Transverse colon (tissue), 4 donors: ENCODE results near the gene ACP6. TPM values are rescaled to one million over a fixed set of nuclear protein-coding genes. Genes with fewer than 3 reads are reported as not detected.
A peak's percentile ranks its signal among the peaks of the same experiment; 100 is the strongest.

Source experiments
- DNase-seq: peaks from one replicate; pipeline ENCODE4 v3.0.0-alpha.2; 2019
- H3K27ac ChIP-seq, 4 donors: fragments of 200-600 bp; sonication (generic); 2 replicates each; pipeline ENCODE4 v1.5.1; 2016 to 2018; ENCODE audit warnings: inconsistent platforms in 4 of 4
- H3K27me3 ChIP-seq: fragments of 200-600 bp; sonication (generic); 2 replicates; pipeline ENCODE4 v1.5.1; 2017; ENCODE audit warnings: inconsistent platforms
- H3K36me3 ChIP-seq, 4 donors: fragments of 200-600 bp; sonication (generic); 2 replicates each; pipeline ENCODE4 v1.5.1; 2017 to 2019; ENCODE audit warnings: inconsistent platforms in 4 of 4
- H3K4me1 ChIP-seq, 4 donors: fragments of 200-600 bp; sonication (generic); 2 replicates each; pipeline ENCODE4 v1.5.1; 2017 to 2020; ENCODE audit warnings: inconsistent platforms in 4 of 4
- H3K4me3 ChIP-seq, 4 donors: fragments of 200-600 bp; sonication (generic); 1 replicate in 1 of 4; 2 replicates in 3 of 4; pipeline versions ENCODE4 v1.5.1 to v1.6.1; 2017 to 2019; ENCODE audit warnings: inconsistent platforms in 4 of 4
- H3K9me3 ChIP-seq, 2 donors: fragments of 200-600 bp; sonication (generic); 2 replicates each; pipeline ENCODE4 v1.5.1; 2017 to 2019; ENCODE audit warnings: inconsistent platforms in 2 of 2
- CTCF ChIP-seq, 5 experiments: fragments of 200-600 bp in 3 of 5; fragments of 450-650 bp in 2 of 5; sonication (generic) in 3 of 5; IDR thresholded peaks; 1 replicate in 2 of 5; 2 replicates in 3 of 5; pipeline ENCODE4 v1.5.1; 2016 to 2017; ENCODE audit warnings: antibody characterized with exemption in 5 of 5, inconsistent platforms in 3 of 5, mild to moderate bottlenecking in 2 of 5, moderate library complexity in 1 of 5
- EP300 ChIP-seq: sonication (generic); formaldehyde crosslinking; IDR thresholded peaks from one replicate; pipeline ENCODE4 v1.6.1; 2017; ENCODE audit warnings: antibody characterized with exemption, low read depth
- POLR2A ChIP-seq: fragments of 450-650 bp; IDR thresholded peaks from one replicate; pipeline ENCODE4 v1.6.1; 2016; ENCODE audit warnings: antibody characterized with exemption, mild to moderate bottlenecking, moderate library complexity
- POLR2AphosphoS5 ChIP-seq, 3 donors: sonication (generic); formaldehyde crosslinking; IDR thresholded peaks; one replicate each; pipeline ENCODE4 v1.6.1; 2016; ENCODE audit warnings: antibody characterized with exemption in 3 of 3
- WGBS, 2 donors: methylation state at CpG; one replicate each; pipeline ENCODE4 v1.1.5; 2018; ENCODE audit warnings: low coverage in 1 of 2; 5-methylcytosine and 5-hydroxymethylcytosine counted together
- in situ Hi-C, 4 donors: fragments of 200-750 bp; cut with MboI; loops; one replicate each; pipeline versions ENCODE4 v1.15.0 to v1.15.1; 2017; ENCODE audit warnings: low sequenced_read_pairs in 3 of 4, low pct_ligation_motif_present in 1 of 4, low pct_unique_long_range_greater_than_20kb in 1 of 4
- intact Hi-C: fragments of 100-400 bp; cut with DNase I; formaldehyde crosslinking; loops from one replicate; pipeline ENCODE4 v1.15.1; 2023; ENCODE audit warnings: low total_unique reads
- total RNA-seq, 4 donors: library from RNA; depleted of rRNA; stranded (reverse); fragments of >200 nt; gene quantifications; one replicate each; pipeline ENCODE4 v1.1.0, GENCODE V29; 2016

The ACP6 gene
- total RNA-seq, 4 donors from 2014 or later = 7.5 to 25.7 (median 19.9) TPM

GRCh38 chr1:147654511-147654910 is 15.8 kb downstream of the ACP6 start:
- intact Hi-C loops (no loop called here), in situ Hi-C loops (no loop called here)
- Histone ChIP-seq H3K4me3 (no peak overlapping the region), H3K27ac (no peak overlapping the region), H3K9me3 (no peaks in the 10 kb centered on the region), H3K4me1 (no peaks in the 10 kb centered on the region), H3K36me3 (peaks cover 0 to 20% (median 5%) of the 10 kb centered on the region in 4 donors), H3K27me3 (no peaks in the 10 kb centered on the region)
- DNase-seq = no peak
- TF ChIP-seq EP300 = no peak
- no peak for TF ChIP-seq CTCF (IDR thresholded peaks at IDR 0.05)
- TF ChIP-seq POLR2AphosphoS5 (IDR thresholded peaks at IDR 0.05) = no peak
- TF ChIP-seq POLR2A = no peak
- 95 to 100% methylated on average over 4 to 5 of the region's 5 CpGs for WGBS, 2 donors

- Histone ChIP-seq H3K4me1 (no peaks in the 10 kb centered on the region), H3K4me3 (no peak overlapping the region), H3K27me3 (no peaks in the 10 kb centered on the region), H3K27ac (no peak overlapping the region), H3K9me3 (no peaks in the 10 kb centered on the region), H3K36me3 (peaks cover 0 to 15% (median 4%) of the 10 kb centered on the region in 4 donors)
- TF ChIP-seq EP300 (no peak), CTCF (IDR thresholded peaks at IDR 0.05) (no peak), POLR2A (no peak), POLR2AphosphoS5 (IDR thresholded peaks at IDR 0.05) (no peak)
- no peak for DNase-seq
- intact Hi-C loops (no loop called here), in situ Hi-C loops (no loop called here)
- 96% methylated on average over 3 of the region's 3 CpGs; no CpG with 5 or more reads in 1 of the 2 donors for WGBS, 2 donors
These were observed 18.0 kb downstream of the ACP6 start for GRCh38 chr1:147652306-147652705.

GRCh38 chr1:147651466-147651865 is 18.9 kb downstream of the ACP6 start:
- DNase-seq = no peak
- WGBS, 2 donors = 50% methylated on average over 1 of the region's 1 CpG; no CpG with 5 or more reads in 1 of the 2 donors
- H3K27me3 ChIP-seq = no peaks in the 10 kb centered on the region
- H3K9me3 ChIP-seq = no peaks in the 10 kb centered on the region
- H3K4me1 ChIP-seq = no peaks in the 10 kb centered on the region
- H3K4me3 ChIP-seq = no peak overlapping the region
- in situ Hi-C loops = no loop called here
- peaks cover 0 to 15% (median 4%) of the 10 kb centered on the region in 4 donors for H3K36me3 ChIP-seq
- intact Hi-C loops = no loop called here
- H3K27ac ChIP-seq = no peak overlapping the region
- TF ChIP-seq POLR2AphosphoS5 (IDR thresholded peaks at IDR 0.05) (no peak), POLR2A (no peak), CTCF (IDR thresholded peaks at IDR 0.05) (no peak), EP300 (no peak)

GRCh38 chr1:147648933-147649332 is 21.4 kb downstream of the ACP6 start:
- Histone ChIP-seq H3K4me1 (no peaks in the 10 kb centered on the region), H3K27ac (peak overlapping the region in 2 of 4 donors; percentile 3 to 8), H3K36me3 (peaks cover 0 to 8% (median 4%) of the 10 kb centered on the region in 4 donors), H3K4me3 (no peak overlapping the region), H3K27me3 (no peaks in the 10 kb centered on the region), H3K9me3 (no peaks in the 10 kb centered on the region)
- no peak for DNase-seq
- in situ Hi-C loops (loop anchor here (25.0 kb wide), 2 partner anchors 362 to 387 kb away; no protein-coding TSS in a partner anchor), intact Hi-C loops (no loop called here)
- WGBS, 2 donors = 91 to 100% methylated on average over 1 to 2 of the region's 2 CpGs
- TF ChIP-seq POLR2AphosphoS5 (IDR thresholded peaks at IDR 0.05) = no peak
- TF ChIP-seq EP300 = no peak
